HFFc6 (cell line): Measurements from ENCODE around the gene FNDC3B. TPM values are rescaled to one million over a fixed set of nuclear protein-coding genes. Genes with fewer than 3 reads are reported as not detected.

ENCODE experiments used
- DNase-seq: peaks from one replicate; pipeline ENCODE4 v3.0.0-alpha.2; 2018
- H3K27ac Mint-ChIP-seq: 2 replicates; pipeline ENCODE4 v1.8.0; 2020; ENCODE audit warnings: mild to moderate bottlenecking, mixed read lengths
- H3K27me3 Mint-ChIP-seq: 2 replicates; pipeline ENCODE4 v1.8.0; 2021; ENCODE audit warnings: mild to moderate bottlenecking, moderate library complexity, mixed read lengths; ENCODE audit not compliant: insufficient read depth
- H3K36me3 Mint-ChIP-seq: 2 replicates; pipeline ENCODE4 v1.8.0; 2021; ENCODE audit warnings: low read depth, mixed read lengths
- H3K4me1 Mint-ChIP-seq: 2 replicates; pipeline ENCODE4 v1.8.0; 2020; ENCODE audit warnings: low read depth, mixed read lengths
- H3K4me3 Mint-ChIP-seq: 2 replicates; pipeline ENCODE4 v1.8.0; 2020; ENCODE audit warnings: mild to moderate bottlenecking, moderate library complexity, mixed read lengths
- H3K9me3 Mint-ChIP-seq: 2 replicates; pipeline ENCODE4 v1.8.0; 2020; ENCODE audit warnings: mild to moderate bottlenecking, mixed read lengths
- CTCF ChIP-seq: fragments of 200-600 bp; sonication (generic); IDR thresholded peaks from 2 replicates; pipeline ENCODE4 v1.5.0; 2021; ENCODE audit warnings: antibody characterized with exemption, mild to moderate bottlenecking
- total RNA-seq, 6 experiments: library from RNA; stranded (reverse); fragmentation: NEBNext Ultra II Directional; extraction: Animal tissue kit (Norgen Biotek cat#: 25700); gene quantifications; 2 replicates in 1 of 6; 3 replicates in 5 of 6; pipeline ENCODE4 v1.2.3, GENCODE V29; 2021

The FNDC3B gene
- total RNA-seq, 6 experiments from 2014 or later = 133 to 192 (median 155) TPM

DNA sequence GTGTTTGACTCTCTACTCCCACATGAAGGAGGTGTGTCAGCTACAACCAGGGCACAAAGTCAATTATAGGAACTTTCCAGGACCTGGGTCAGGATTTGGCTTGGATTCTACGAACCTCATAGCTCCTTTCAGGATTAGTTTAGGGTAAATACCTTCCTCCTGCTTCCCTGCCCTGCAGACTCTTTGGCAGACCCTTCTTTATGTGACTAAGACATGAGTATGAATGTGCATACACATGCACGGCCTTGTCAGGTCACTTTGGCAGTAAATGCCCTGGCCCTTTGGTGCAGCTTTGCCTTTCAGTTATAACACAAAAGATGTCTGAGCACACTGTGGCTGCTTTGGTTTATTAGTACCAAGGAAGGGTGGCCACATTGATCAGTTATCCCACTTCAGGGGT is 340.0 kb downstream of the FNDC3B start:
- no peak overlapping the region for H3K27ac Mint-ChIP-seq
- TF ChIP-seq CTCF = no peak
- H3K4me3 Mint-ChIP-seq = no peak overlapping the region
- H3K9me3 Mint-ChIP-seq = no peaks in the 10 kb centered on the region
- DNase-seq = no peak
- peaks cover 3% of the 10 kb centered on the region; the same call in 1 of the 2 replicates for H3K27me3 Mint-ChIP-seq
- peaks cover 29% of the 10 kb centered on the region for H3K4me1 Mint-ChIP-seq
- H3K36me3 Mint-ChIP-seq = peaks cover 76% of the 10 kb centered on the region

GRCh38 chr3:172380632-172381031 is 341.3 kb downstream of the FNDC3B start:
- no peak for DNase-seq
- Mint-ChIP-seq H3K9me3 (no peaks in the 10 kb centered on the region), H3K4me3 (no peak overlapping the region; the same call in 1 of the 2 replicates), H3K4me1 (peaks cover 29% of the 10 kb centered on the region), H3K27me3 (peaks cover 3% of the 10 kb centered on the region; the same call in 1 of the 2 replicates), H3K36me3 (peaks cover 69% of the 10 kb centered on the region), H3K27ac (peak overlapping the region; percentile 18; the same call in 1 of the 2 replicates)
- TF ChIP-seq CTCF = no peak

DNA sequence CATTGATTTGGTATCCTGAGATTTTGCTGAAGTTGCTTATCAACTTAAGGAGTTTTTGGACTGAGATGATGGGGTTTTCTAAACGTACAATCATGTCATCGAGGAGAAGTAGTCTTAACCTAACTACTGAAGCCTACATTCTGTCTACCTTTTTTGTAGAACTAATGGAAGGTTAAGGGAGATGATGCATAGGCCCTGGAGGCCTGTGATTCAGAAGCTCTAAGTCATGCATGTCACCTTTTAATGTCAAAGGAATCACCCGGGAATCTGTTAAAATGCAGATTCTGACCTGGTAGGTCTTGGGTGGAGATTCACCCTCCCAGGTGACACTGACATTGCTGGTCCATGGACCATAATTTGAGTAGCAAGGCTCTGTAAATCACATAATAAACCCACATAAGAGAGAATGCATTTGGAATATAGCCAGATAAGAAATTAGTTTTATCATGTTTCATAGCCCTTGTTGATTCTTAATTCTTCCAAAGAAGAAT is 344.0 kb downstream of the FNDC3B start:
- no peaks in the 10 kb centered on the region for H3K9me3 Mint-ChIP-seq
- peaks cover 3% of the 10 kb centered on the region; the same call in 1 of the 2 replicates for H3K27me3 Mint-ChIP-seq
- no peak overlapping the region for H3K4me3 Mint-ChIP-seq
- peaks cover 28% of the 10 kb centered on the region for H3K4me1 Mint-ChIP-seq
- peak overlapping the region; percentile 34 for H3K27ac Mint-ChIP-seq
- H3K36me3 Mint-ChIP-seq = peaks cover 50% of the 10 kb centered on the region
- no peak for TF ChIP-seq CTCF
- no peak for DNase-seq

DNA sequence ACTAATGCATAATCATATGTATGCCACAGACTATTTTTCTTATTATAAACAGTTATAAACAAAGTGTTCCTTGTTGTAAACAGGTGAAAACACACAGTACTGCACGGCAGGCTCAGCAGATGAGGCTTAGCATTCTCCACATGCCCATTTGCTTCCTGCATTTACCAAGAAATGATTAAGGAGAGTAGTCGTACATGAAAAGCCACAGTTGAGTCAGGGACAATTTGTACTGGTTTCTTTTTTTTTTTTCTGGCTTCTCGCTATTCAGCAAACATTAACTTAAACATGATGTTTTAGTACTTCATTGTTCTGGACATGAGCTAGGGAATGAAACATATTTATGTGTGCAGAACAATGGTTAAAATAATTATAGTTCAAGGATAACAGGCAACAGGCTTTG is 345.5 kb downstream of the FNDC3B start:
- no peak for TF ChIP-seq CTCF
- peaks cover 13% of the 10 kb centered on the region for H3K4me1 Mint-ChIP-seq
- H3K36me3 Mint-ChIP-seq = peaks cover 35% of the 10 kb centered on the region
- no peak for DNase-seq
- no peak overlapping the region for H3K27ac Mint-ChIP-seq
- no peak overlapping the region for H3K4me3 Mint-ChIP-seq
- no peaks in the 10 kb centered on the region for H3K9me3 Mint-ChIP-seq
- H3K27me3 Mint-ChIP-seq = no peaks in the 10 kb centered on the region

DNA sequence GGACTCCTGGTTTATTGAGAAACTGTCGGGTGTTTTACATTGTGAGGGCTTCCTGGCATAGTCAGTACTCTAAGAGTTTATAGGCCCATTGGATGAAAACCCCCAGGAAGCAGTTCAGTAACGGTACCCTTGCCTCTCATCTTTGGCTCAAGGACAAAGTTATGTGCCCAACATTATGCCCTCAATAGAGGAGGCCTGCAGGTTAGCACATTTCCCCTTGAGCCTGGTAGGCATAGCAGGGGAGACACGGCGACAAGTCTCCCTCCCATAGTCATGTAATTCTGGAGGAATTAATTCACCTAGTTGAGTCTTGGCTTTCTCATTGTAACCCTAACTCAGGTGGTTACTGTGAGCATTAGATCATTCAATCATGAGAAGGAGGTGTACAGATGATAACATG is 348.4 kb downstream of the FNDC3B start:
- H3K4me1 Mint-ChIP-seq = peaks cover 15% of the 10 kb centered on the region
- H3K27ac Mint-ChIP-seq = no peak overlapping the region
- peaks cover 13% of the 10 kb centered on the region for H3K36me3 Mint-ChIP-seq
- H3K4me3 Mint-ChIP-seq = no peak overlapping the region
- no peak for TF ChIP-seq CTCF
- peaks cover 3% of the 10 kb centered on the region; the same call in 1 of the 2 replicates for H3K27me3 Mint-ChIP-seq
- DNase-seq = no peak
- H3K9me3 Mint-ChIP-seq = no peaks in the 10 kb centered on the region
